Tibial artery (tissue), 4 donors: ENCODE measurements around the gene WEE2.

Experiments
- DNase-seq, 2 donors: peaks; one replicate each; pipeline ENCODE4 v3.0.0-alpha.2; 2019
- H3K27ac ChIP-seq, 2 donors: fragments of 200-600 bp; sonication (generic) in 1 of 2; 1 replicate in 1 of 2; 2 replicates in 1 of 2; pipeline ENCODE4 v1.5.1; 2018 to 2019; ENCODE audit warnings: mild to moderate bottlenecking in 1 of 2
- H3K27me3 ChIP-seq, 2 donors: fragments of 200-600 bp; sonication (generic) in 1 of 2; one replicate each; pipeline versions ENCODE4 v1.5.1 to v1.6.0; 2016 to 2019
- H3K36me3 ChIP-seq, 3 donors: fragments of 200-600 bp; sonication (generic) in 2 of 3; one replicate each; pipeline ENCODE4 v1.5.1; 2016 to 2019; ENCODE audit warnings: mild to moderate bottlenecking in 2 of 3
- H3K4me1 ChIP-seq, 4 donors: fragments of 200-600 bp; sonication (generic) in 2 of 4; 1 replicate in 3 of 4; 2 replicates in 1 of 4; pipeline ENCODE4 v1.5.1; 2016 to 2019
- H3K4me3 ChIP-seq, 2 donors: fragments of 200-600 bp; sonication (generic) in 1 of 2; 1 replicate in 1 of 2; 2 replicates in 1 of 2; pipeline ENCODE4 v1.5.1; 2018 to 2019; ENCODE audit warnings: mild to moderate bottlenecking in 2 of 2
- H3K9me3 ChIP-seq, 3 donors: fragments of 200-600 bp; sonication (generic) in 1 of 3; one replicate each; pipeline ENCODE4 v1.5.1; 2016 to 2019
- intact Hi-C: fragments of 100-400 bp; cut with DNase I; formaldehyde crosslinking; loops from one replicate; pipeline ENCODE4 v1.15.0; 2023; ENCODE audit warnings: low total_unique reads
- TF ChIP-seq, protein P1 (sequence below), 2 experiments: fragments of 200-600 bp in 1 of 2; fragments of 450-650 bp in 1 of 2; IDR thresholded peaks; one replicate each; pipeline ENCODE4 v1.5.1; 2017 to 2019; ENCODE audit warnings: antibody characterized with exemption in 2 of 2, mild to moderate bottlenecking in 1 of 2, moderate library complexity in 1 of 2

The WEE2 gene

GRCh38 chr7:141715018-141715417, 6.9 kb downstream of the WEE2 start:
- Histone ChIP-seq H3K27ac (no peak overlapping the region), H3K9me3 (no peaks in the 10 kb centered on the region), H3K4me1 (no peaks in the 10 kb centered on the region), H3K4me3 (no peak overlapping the region), H3K36me3 (peaks cover 0 to 23% (median 0%) of the 10 kb centered on the region in 3 donors), H3K27me3 (no peaks in the 10 kb centered on the region)
- TF ChIP-seq, protein P1, sequence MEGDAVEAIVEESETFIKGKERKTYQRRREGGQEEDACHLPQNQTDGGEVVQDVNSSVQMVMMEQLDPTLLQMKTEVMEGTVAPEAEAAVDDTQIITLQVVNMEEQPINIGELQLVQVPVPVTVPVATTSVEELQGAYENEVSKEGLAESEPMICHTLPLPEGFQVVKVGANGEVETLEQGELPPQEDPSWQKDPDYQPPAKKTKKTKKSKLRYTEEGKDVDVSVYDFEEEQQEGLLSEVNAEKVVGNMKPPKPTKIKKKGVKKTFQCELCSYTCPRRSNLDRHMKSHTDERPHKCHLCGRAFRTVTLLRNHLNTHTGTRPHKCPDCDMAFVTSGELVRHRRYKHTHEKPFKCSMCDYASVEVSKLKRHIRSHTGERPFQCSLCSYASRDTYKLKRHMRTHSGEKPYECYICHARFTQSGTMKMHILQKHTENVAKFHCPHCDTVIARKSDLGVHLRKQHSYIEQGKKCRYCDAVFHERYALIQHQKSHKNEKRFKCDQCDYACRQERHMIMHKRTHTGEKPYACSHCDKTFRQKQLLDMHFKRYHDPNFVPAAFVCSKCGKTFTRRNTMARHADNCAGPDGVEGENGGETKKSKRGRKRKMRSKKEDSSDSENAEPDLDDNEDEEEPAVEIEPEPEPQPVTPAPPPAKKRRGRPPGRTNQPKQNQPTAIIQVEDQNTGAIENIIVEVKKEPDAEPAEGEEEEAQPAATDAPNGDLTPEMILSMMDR (IDR thresholded peaks at IDR 0.05): no peak
- intact Hi-C loops: no loop called here
- DNase-seq: no peak

GRCh38 chr7:141715794-141716689, 7.9 kb downstream of the WEE2 start:
- Histone ChIP-seq H3K27me3 (no peaks in the 10 kb centered on the region), H3K27ac (no peak overlapping the region), H3K4me1 (no peaks in the 10 kb centered on the region), H3K36me3 (peaks cover 0 to 23% (median 0%) of the 10 kb centered on the region in 3 donors), H3K9me3 (no peaks in the 10 kb centered on the region), H3K4me3 (no peak overlapping the region)
- intact Hi-C loops: no loop called here
- DNase-seq: no peak
- TF ChIP-seq, protein P1 (IDR thresholded peaks at IDR 0.05): no peak

DNA sequence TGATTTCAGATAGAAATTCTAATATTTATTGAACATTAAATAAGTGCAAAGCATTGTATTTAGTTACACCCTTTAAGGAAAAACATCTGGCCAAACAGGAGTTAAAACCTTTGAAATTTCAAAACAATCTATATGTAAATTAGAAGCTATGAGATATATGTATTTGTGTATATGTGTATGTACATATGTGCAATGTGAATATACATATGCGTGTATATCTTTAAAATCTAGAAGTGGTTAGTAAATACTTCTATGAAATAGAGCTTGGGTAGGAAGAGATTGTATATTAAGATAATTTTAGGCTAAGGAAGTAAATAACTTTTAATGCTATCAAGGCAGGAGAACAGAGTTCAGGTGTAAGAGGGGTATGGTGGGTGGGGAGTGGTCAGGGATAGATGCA, 9.3 kb downstream of the WEE2 start:
- Histone ChIP-seq H3K36me3 (peaks cover 0 to 16% (median 0%) of the 10 kb centered on the region in 3 donors), H3K27me3 (no peaks in the 10 kb centered on the region), H3K4me3 (no peak overlapping the region), H3K9me3 (no peaks in the 10 kb centered on the region), H3K4me1 (no peaks in the 10 kb centered on the region), H3K27ac (no peak overlapping the region)
- intact Hi-C loops: no loop called here
- DNase-seq: no peak
- TF ChIP-seq, protein P1 (IDR thresholded peaks at IDR 0.05): no peak

DNA sequence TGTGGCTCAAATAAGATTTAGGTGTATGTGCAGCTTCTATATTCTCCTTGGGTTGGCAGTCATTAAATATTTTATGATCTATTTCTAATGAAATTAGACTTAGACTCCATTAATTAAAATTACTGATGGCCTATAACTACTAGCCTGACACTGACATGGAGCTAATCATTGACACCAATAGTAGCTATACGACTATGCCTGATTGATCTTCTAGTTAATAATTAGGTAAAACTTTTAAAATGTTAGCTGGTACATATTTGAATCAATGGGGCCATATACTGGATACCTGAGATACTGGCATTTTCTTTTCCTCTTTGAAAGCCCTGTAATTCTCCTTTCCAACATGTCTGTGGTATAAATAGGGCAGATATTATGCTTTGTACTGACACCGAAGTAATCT, 14.4 kb downstream of the WEE2 start:
- Histone ChIP-seq H3K4me3 (no peak overlapping the region), H3K9me3 (no peaks in the 10 kb centered on the region), H3K27ac (no peak overlapping the region), H3K27me3 (no peaks in the 10 kb centered on the region), H3K4me1 (no peaks in the 10 kb centered on the region), H3K36me3 (peaks cover 0 to 5% (median 0%) of the 10 kb centered on the region in 3 donors)
- no peak for DNase-seq
- intact Hi-C loops: no loop called here
- TF ChIP-seq, protein P1 (IDR thresholded peaks at IDR 0.05): no peak

DNA sequence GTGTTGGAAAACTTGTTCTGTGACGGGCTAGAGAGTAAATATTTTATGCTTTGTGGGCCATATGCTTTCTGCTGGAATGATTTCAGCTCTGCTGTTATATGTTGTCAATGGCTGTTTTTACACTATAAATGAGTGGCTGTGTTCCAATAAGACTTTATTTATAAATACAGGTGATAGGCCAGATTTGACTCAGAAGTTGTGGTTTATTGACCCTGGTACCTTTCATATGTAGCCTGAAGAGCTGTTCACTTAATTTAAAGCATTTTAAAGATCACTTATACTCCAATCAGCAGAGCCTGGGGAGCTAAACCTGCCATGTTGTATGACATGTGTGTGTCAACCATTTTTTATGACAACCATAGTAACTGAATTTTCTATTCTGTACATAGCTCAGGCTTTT, 20.9 kb downstream of the WEE2 start:
- no peak overlapping the region for H3K27ac ChIP-seq
- no peaks in the 10 kb centered on the region for H3K27me3 ChIP-seq
- TF ChIP-seq, protein P1 (IDR thresholded peaks at IDR 0.05): no peak
- no peaks in the 10 kb centered on the region for H3K9me3 ChIP-seq
- H3K4me3 ChIP-seq: no peak overlapping the region
- H3K4me1 ChIP-seq: no peaks in the 10 kb centered on the region
- intact Hi-C loops: loop anchor here (5.0 kb wide), 1 partner anchor 1283 kb away; no protein-coding TSS in a partner anchor
- DNase-seq: no peak
- H3K36me3 ChIP-seq: peaks cover 0 to 6% (median 0%) of the 10 kb centered on the region in 3 donors
